Stimulated activated CD8-positive, alpha-beta memory T cell treated with anti-CD3 and anti-CD28 coated beads, Interleukin-4, amount 100 ng/mL, for 24 hours (primary cell): ENCODE results near the gene SELENOK.
"Not testable (repeated sequence)": the region's sequence is repeated elsewhere in the genome, so short reads cannot be mapped to it uniquely, and the experiment has no call there.

ENCODE experiments used
- DNase-seq: peaks from one replicate; pipeline ENCODE4 v3.0.0-alpha.2; 2020; ENCODE audit warnings: low read depth

Gene SELENOK

GRCh38 chr3:53891497-53892285, at the start of gene SELENOK:
TSS of gene SELENOK (minus strand) at chr3:53891859.
- peak; percentile 94 for DNase-seq

DNA sequence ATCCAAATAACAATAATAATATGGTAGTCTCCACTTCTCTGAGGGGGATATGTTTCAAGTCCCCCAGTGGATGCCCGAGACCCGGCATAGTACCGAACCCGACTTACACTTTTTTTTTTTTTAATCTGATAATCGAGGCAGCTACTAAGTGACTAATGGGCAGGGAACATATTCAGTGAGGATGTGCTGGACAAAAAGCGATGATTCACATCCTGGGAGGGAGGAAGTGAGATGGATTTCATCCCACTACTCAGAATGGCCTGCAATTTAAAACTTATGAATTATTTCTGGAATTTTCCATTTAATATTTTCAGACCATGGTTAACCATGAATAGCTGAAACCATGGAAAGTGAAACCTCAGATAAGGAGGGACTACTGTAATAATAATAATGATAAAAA, 49.5 kb upstream of the SELENOK start:
- DNase-seq, result no peak

DNA sequence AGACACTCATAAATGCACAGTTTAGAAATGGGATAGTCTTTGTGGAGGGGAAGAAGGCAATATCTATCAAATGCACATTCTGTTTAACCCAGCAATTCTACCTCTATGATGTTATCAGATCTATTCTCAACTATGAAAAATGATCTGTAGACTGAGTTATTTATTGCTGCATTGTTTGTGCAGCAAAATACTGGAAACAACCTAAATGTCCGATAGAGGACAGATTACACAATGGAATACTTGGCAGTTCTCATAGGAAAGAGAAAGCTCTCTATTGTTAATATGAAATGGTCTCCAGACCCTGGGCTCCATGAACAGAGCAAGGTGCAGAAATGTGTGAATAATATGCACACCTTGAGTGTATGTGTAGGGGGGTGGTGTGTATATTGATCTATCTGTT, 49.0 kb upstream of the SELENOK start:
- DNase-seq, result no peak

- no peak for DNase-seq
These were observed 48.2 kb upstream of the SELENOK start for GRCh38 chr3:53939813-53940212.

DNA sequence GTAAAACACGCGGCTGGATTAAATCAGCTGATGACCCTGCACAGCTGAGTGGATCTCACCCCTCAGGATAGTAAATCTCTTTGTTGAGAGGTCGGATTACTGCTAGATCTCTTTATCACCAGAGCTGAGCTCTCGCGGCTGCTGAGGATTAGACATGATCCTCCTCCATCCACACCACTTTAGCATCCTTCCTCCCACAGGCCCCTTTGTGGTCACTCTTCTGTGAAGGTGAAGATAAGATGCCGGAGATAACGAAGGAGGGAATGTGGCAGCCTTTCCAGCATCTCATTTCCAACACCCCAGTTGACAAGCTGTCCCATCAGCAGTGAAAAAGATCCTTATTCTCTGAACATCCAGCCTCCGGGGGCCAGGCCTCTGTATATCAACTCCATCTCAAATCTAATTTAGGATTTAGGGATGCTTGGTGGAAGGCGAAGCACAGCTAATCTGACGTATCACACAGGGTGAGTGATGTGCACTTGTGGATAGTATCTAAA, 47.5 kb upstream of the SELENOK start:
- DNase-seq, result no peak

- no peak for DNase-seq
These were observed 47.0 kb upstream of the SELENOK start for GRCh38 chr3:53938645-53939044.

DNA sequence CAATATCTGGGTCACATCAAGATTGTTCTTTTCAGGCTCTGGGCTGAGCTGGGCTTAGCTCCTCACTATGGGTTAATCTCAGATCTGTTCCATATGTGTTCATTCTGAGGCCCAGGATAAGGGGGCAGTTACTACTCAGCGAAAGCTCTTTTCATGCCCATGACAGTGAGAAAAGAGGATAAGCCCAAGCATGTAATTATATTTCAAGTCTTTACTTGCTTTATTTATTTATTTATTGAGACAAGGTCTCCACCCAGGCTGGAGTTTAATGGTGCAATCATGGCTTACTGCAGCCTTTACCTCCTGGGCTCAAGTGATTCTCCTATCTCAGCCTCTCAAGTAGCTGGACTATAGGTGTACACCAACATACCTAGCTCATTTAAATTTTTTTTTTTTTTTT, 44.7 kb upstream of the SELENOK start:
- DNase-seq, result no peak

DNA sequence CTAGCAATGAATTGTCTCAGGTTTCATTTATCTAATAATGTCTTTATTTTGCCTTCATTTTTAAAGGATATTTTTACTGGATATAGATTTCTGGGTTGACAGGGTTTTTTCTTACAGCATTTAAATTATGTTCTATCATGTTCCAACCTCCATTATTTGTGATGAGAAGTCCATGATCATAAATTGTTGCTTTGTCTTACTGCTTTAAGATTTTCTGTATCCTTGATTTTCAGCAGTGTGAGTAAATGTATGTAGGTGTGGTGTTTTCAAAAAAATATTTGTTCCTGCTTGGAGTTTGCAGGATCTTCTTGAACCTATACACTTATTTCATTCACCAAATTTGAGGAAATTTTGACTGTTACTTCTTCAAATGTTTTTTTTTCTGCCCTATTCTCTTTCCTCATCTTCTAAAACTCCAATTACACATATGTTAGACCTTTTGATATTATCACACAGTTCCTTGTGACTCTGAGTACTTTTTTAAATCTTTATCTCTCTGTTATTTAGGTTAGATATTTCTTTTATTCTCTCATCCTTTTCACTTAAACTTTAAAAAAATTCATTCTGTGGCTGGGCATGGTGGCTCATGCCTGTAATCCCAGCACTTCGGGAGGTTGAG, 43.7 kb upstream of the SELENOK start:
- no peak for DNase-seq

DNA sequence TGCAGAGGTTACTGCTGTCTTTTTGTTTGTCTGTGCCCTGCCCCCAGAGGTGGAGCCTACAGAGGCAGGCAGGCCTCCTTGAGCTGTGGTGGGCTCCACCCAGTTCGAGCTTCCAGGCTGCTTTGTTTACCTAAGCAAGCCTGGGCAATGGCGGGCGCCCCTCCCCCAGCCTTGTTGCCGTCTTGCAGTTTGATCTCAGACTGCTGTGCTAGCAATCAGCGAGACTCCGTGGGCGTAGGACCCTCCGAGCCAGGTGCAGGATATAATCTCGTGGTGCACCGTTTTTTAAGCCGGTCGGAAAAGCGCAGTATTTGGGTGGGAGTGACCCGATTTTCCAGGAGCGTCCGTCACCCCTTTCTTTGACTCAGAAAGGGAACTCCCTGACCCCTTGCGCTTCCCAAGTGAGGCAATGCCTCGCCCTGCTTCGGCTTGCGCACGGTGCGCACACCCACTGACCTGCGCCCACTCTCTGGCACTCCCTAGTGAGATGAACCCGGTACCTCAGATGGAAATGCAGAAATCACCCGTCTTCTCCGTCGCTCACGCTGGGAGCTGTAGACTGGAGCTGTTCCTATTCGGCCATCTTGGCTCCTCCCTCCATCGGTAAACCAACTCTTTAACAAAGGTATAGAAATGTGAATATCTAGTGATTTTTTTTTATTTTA, 35.7 kb upstream of the SELENOK start:
- DNase-seq, result not testable (repeated sequence)

- no peak for DNase-seq
These were observed 29.6 kb upstream of the SELENOK start for GRCh38 chr3:53921296-53921695.

GRCh38 chr3:53919741-53920140, 28.1 kb upstream of the SELENOK start:
- DNase-seq, result no peak

DNA sequence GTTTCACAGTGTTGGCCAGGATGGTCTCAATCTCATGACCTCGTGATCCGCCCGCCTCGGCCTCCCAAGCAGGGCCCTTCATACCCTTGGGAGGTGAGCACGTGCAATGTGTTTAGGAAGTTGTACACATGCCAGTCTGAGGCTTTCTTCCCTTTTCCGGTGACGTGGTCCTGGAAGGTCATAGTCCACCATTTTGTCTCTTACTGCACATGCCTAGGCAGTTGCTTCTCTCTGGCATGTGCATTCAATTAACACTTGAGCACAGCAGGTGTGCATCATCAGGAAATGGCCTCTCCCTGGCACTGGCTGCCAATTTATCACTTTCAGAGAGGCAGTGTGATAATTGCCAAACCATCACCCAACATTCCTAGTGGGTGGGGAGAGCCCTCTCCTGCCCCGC, 21.7 kb upstream of the SELENOK start:
- no peak for DNase-seq

DNA sequence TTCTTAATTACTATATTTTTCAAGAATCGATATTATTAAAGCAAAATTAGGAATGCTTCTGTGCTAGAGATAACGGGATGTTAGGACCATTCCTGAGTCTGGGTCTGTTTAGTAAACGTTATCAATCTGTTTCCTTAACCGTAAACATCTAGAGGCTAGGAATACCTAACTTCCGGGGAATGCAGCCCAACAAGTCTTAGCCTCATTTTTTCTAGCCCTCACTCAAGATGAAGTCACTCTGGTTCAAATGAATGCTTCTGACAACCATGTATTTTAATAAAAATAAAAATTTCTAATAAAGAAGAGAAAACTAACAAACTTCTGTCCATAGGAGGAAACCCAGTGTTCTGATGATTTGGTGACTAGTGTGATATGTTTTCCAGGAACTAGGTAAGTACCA, 11.1 kb upstream of the SELENOK start:
- DNase-seq, result no peak

DNA sequence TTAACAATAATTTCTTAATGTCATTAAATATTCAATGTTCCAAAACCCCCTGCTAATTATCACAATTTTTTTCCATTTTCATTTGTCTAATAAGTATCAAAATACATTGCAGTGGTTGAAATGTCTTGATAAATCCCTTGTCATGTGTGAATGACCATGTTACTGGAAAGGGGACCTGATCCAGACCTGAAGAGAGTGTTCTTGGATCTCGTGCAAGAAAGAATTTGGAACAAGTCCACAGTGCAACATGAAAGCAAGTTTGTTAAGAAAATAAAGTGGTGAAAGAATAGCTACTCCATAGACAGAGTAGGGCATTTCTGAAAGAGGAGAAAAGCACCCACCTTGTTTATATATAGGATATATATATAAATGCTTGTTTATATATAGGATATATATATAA, 10.4 kb upstream of the SELENOK start:
- DNase-seq, result no peak

DNA sequence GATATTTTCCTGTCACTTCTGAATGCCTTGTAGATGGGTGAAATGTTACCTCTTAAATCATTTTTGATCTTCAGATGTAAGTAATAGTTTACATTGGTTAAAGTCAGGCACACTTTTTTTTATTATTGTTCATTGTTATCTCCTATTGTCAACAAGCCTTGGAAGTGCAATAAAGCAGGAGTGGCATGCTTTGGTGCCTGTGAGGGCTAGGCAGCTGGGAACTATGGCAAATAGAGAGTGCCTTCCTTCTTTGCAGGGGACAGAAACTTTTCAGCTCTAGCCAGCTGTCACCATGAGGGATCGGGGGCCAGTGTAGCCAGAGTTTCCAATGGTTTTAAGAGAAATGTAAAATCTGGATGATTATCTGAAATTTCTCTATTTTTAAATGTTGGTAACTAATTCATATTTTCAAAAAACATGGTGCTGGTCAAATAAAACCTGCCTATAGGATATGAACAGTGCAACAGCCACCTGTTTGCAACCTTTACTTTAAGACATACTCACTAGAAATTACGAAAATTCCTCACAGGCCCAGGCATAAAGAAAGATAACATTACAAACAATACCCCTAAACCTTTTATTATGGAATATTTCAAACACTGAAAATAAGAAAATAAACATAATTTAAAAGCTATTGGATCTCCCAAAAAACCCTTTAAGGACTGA, 9.1 kb upstream of the SELENOK start:
- no peak for DNase-seq

DNA sequence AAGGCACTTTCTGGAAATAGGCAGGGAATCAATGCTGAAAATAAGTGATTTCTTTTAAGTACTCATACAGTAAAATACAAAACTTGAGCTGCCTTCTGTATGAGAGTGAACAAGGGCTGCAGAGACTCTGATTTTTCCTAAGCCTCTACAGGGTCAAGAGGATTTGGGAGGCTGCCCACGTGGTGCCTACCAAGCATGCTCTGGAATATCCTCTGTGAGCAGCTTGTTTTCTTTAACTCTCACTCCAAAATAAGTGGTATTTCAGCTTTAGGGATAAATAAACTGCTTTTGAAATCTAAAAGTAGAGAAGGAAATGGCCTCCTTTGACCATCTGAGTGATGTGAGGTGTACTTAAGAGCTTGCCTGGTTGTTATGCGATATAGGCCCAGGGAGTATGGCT, 8.1 kb upstream of the SELENOK start:
- no peak for DNase-seq

DNA sequence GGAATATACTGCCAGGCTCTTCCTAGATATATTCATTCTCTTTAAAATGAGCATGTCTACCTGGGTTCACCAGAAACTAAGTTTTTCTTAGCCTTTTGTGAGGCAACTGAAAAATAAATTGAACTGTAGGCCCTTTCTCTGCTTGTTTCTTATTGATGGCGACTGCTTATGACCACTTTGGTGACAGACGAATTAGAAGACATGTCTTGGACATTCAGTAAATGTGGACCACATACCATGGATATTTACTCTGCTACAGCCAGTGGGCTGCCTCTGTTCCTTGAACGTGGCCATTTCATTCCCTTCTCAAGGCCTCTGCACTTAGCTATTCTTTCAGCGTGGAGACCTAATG, 603 bp upstream of the SELENOK start:
- DNase-seq, result no peak

- DNase-seq, result no peak
These were observed 758 bp downstream of the SELENOK start for GRCh38 chr3:53890726-53891475.

DNA sequence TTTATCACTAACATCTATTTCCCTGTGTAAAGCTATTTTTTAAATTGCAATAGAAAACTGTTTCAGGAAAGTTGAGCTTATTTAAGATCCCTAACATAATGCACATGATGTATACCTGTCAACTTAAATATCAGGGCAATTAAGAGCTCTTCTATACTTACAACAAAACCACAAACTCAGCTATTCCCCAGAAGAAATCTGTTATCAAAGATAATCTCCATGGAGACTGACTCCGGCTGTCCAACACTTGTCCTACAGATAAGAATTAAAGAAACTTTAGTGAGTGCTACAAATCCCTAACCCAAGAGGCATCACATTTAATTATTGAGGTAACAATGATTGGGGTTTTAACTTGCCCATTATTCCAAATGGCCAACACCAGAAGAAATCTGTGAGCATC, 3.4 kb downstream of the SELENOK start:
- no peak for DNase-seq

- no peak for DNase-seq
These were observed 4.2 kb downstream of the SELENOK start for GRCh38 chr3:53887446-53887845.

GRCh38 chr3:53885239-53885638, 6.4 kb downstream of the SELENOK start:
- DNase-seq, result no peak

DNA sequence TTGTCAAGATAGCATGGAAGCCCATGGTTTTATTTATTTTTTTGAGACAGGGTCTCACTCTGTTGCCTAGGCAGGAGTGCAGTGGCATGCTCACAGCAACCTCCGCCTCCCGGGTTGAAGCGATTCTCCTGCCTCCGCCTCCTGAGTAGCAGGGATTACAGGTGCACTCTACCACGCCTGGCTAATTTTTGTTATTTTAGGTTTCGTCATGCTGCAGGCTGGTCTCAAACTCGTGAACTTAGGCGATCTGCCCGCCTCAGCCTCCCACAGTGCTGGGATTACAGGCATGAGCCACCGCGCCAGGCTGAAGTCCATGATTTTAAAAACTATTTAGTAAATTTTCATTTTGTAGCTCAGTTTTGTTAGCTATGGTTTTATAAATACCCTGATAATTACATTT, 7.0 kb downstream of the SELENOK start:
- DNase-seq, result no peak
